ENCODE data around the gene TTC7B.

The TTC7B gene

GRCh38 chr14:90551070-90551704 is 265.0 kb downstream of the TTC7B start:
- DNase-seq: no peak

GRCh38 chr14:90549794-90550641 is 266.2 kb downstream of the TTC7B start:
- Histone ChIP-seq H3K4me1 (peaks cover 22% of the 10 kb centered on the region), H3K4me3 (ENCODE audit: low read depth, low read length) (no peak overlapping the region)
- TF ChIP-seq CTCF (IDR thresholded peaks at IDR 0.05; ENCODE audit: low read depth, low read length): no peak

More at GRCh38 chr14:90551070-90551704, 265.0 kb downstream of the TTC7B start:
- H3K4me1 ChIP-seq: peaks cover 20% of the 10 kb centered on the region
- H3K36me3 ChIP-seq: no peaks in the 10 kb centered on the region
- H3K27me3 ChIP-seq: no peaks in the 10 kb centered on the region
- no peak for TF ChIP-seq CTCF (IDR thresholded peaks at IDR 0.05; ENCODE audit: low read depth, low read length)
- H3K9me3 ChIP-seq: no peaks in the 10 kb centered on the region
- H3K4me3 ChIP-seq (ENCODE audit: low read depth, low read length): no peak overlapping the region

GRCh38 chr14:90548455-90548854 is 267.8 kb downstream of the TTC7B start:
- Histone ChIP-seq H3K36me3 (no peaks in the 10 kb centered on the region), H3K9me3 (no peaks in the 10 kb centered on the region), H3K4me3 (ENCODE audit: low read depth, low read length) (no peak overlapping the region), H3K4me1 (peaks cover 22% of the 10 kb centered on the region), H3K27me3 (no peaks in the 10 kb centered on the region)
- no peak for TF ChIP-seq CTCF (IDR thresholded peaks at IDR 0.05; ENCODE audit: low read depth, low read length)
- DNase-seq: peak; percentile 64

More at GRCh38 chr14:90549794-90550641, 266.2 kb downstream of the TTC7B start:
- H3K36me3 ChIP-seq: no peaks in the 10 kb centered on the region
- no peaks in the 10 kb centered on the region for H3K27me3 ChIP-seq
- DNase-seq: no peak
- no peaks in the 10 kb centered on the region for H3K9me3 ChIP-seq

GRCh38 chr14:90547968-90548367 is 268.3 kb downstream of the TTC7B start:
- DNase-seq: no peak
- TF ChIP-seq CTCF (IDR thresholded peaks at IDR 0.05; ENCODE audit: low read depth, low read length): no peak
- no peaks in the 10 kb centered on the region for H3K27me3 ChIP-seq
- H3K36me3 ChIP-seq: no peaks in the 10 kb centered on the region
- no peaks in the 10 kb centered on the region for H3K9me3 ChIP-seq
- peaks cover 22% of the 10 kb centered on the region for H3K4me1 ChIP-seq
- H3K4me3 ChIP-seq (ENCODE audit: low read depth, low read length): no peak overlapping the region

- Histone ChIP-seq H3K4me3 (ENCODE audit: low read depth, low read length) (no peak overlapping the region), H3K4me1 (peaks cover 22% of the 10 kb centered on the region), H3K9me3 (no peaks in the 10 kb centered on the region), H3K27me3 (no peaks in the 10 kb centered on the region), H3K36me3 (no peaks in the 10 kb centered on the region)
- DNase-seq: no peak
- TF ChIP-seq CTCF (IDR thresholded peaks at IDR 0.05; ENCODE audit: low read depth, low read length): no peak
Measured at GRCh38 chr14:90547250-90547649, 269.0 kb downstream of the TTC7B start.

GRCh38 chr14:90546767-90547166 is 269.5 kb downstream of the TTC7B start:
- TF ChIP-seq CTCF (IDR thresholded peaks at IDR 0.05; ENCODE audit: low read depth, low read length): no peak
- Histone ChIP-seq H3K36me3 (no peaks in the 10 kb centered on the region), H3K4me3 (ENCODE audit: low read depth, low read length) (no peak overlapping the region), H3K27me3 (no peaks in the 10 kb centered on the region), H3K9me3 (no peaks in the 10 kb centered on the region), H3K4me1 (peaks cover 22% of the 10 kb centered on the region)
- no peak for DNase-seq

Measured in BE2C (cell line).